ENCODE measurements around the gene ADM2.

ADM2 gene

GRCh38 chr22:50513175-50513574, 31.8 kb downstream of the ADM2 start (continued):
- no peak for TF ChIP-seq CSRNP3 (CRISPR knock-in tag; IDR thresholded peaks at IDR 0.05)
- TF ChIP-seq RARB (CRISPR knock-in tag; IDR thresholded peaks at IDR 0.05): no peak
- TF ChIP-seq TOX (CRISPR knock-in tag; IDR thresholded peaks at IDR 0.05; ENCODE audit: borderline replicate concordance): no peak
- no peak for TF ChIP-seq BACH2 (CRISPR knock-in tag; IDR thresholded peaks at IDR 0.05; ENCODE audit: borderline replicate concordance)

GRCh38 chr22:50516068-50516467, 34.7 kb downstream of the ADM2 start:
- TF ChIP-seq ZNF70 (CRISPR knock-in tag; IDR thresholded peaks at IDR 0.05): no peak
- TF ChIP-seq, protein P1, sequence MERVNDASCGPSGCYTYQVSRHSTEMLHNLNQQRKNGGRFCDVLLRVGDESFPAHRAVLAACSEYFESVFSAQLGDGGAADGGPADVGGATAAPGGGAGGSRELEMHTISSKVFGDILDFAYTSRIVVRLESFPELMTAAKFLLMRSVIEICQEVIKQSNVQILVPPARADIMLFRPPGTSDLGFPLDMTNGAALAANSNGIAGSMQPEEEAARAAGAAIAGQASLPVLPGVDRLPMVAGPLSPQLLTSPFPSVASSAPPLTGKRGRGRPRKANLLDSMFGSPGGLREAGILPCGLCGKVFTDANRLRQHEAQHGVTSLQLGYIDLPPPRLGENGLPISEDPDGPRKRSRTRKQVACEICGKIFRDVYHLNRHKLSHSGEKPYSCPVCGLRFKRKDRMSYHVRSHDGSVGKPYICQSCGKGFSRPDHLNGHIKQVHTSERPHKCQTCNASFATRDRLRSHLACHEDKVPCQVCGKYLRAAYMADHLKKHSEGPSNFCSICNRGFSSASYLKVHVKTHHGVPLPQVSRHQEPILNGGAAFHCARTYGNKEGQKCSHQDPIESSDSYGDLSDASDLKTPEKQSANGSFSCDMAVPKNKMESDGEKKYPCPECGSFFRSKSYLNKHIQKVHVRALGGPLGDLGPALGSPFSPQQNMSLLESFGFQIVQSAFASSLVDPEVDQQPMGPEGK (CRISPR knock-in tag; IDR thresholded peaks at IDR 0.05; ENCODE audit: borderline replicate concordance): no peak
- no peak for TF ChIP-seq ESRRG (CRISPR knock-in tag; IDR thresholded peaks at IDR 0.05)
- TF ChIP-seq TOX (CRISPR knock-in tag; IDR thresholded peaks at IDR 0.05; ENCODE audit: borderline replicate concordance): no peak
- TF ChIP-seq ZC3H10 (CRISPR knock-in tag; IDR thresholded peaks at IDR 0.05): no peak
- TF ChIP-seq SNAI2 (CRISPR knock-in tag; IDR thresholded peaks at IDR 0.05): no peak
- no peak for TF ChIP-seq ZFP30 (CRISPR knock-in tag; IDR thresholded peaks at IDR 0.05)
- no peak for TF ChIP-seq CREB5 (CRISPR knock-in tag; IDR thresholded peaks at IDR 0.05; ENCODE audit: low read depth)
- TF ChIP-seq GLIS3 (CRISPR knock-in tag; IDR thresholded peaks at IDR 0.05): no peak
- TF ChIP-seq BACH2 (CRISPR knock-in tag; IDR thresholded peaks at IDR 0.05; ENCODE audit: borderline replicate concordance): no peak
- TF ChIP-seq, protein P2, sequence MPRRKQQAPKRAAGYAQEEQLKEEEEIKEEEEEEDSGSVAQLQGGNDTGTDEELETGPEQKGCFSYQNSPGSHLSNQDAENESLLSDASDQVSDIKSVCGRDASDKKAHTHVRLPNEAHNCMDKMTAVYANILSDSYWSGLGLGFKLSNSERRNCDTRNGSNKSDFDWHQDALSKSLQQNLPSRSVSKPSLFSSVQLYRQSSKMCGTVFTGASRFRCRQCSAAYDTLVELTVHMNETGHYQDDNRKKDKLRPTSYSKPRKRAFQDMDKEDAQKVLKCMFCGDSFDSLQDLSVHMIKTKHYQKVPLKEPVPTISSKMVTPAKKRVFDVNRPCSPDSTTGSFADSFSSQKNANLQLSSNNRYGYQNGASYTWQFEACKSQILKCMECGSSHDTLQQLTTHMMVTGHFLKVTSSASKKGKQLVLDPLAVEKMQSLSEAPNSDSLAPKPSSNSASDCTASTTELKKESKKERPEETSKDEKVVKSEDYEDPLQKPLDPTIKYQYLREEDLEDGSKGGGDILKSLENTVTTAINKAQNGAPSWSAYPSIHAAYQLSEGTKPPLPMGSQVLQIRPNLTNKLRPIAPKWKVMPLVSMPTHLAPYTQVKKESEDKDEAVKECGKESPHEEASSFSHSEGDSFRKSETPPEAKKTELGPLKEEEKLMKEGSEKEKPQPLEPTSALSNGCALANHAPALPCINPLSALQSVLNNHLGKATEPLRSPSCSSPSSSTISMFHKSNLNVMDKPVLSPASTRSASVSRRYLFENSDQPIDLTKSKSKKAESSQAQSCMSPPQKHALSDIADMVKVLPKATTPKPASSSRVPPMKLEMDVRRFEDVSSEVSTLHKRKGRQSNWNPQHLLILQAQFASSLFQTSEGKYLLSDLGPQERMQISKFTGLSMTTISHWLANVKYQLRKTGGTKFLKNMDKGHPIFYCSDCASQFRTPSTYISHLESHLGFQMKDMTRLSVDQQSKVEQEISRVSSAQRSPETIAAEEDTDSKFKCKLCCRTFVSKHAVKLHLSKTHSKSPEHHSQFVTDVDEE (CRISPR knock-in tag; IDR thresholded peaks at IDR 0.05): no peak
- TF ChIP-seq CSRNP3 (CRISPR knock-in tag; IDR thresholded peaks at IDR 0.05): no peak
- TF ChIP-seq TCF4 (CRISPR knock-in tag; IDR thresholded peaks at IDR 0.05; ENCODE audit: borderline replicate concordance): no peak
- TF ChIP-seq, protein P3, sequence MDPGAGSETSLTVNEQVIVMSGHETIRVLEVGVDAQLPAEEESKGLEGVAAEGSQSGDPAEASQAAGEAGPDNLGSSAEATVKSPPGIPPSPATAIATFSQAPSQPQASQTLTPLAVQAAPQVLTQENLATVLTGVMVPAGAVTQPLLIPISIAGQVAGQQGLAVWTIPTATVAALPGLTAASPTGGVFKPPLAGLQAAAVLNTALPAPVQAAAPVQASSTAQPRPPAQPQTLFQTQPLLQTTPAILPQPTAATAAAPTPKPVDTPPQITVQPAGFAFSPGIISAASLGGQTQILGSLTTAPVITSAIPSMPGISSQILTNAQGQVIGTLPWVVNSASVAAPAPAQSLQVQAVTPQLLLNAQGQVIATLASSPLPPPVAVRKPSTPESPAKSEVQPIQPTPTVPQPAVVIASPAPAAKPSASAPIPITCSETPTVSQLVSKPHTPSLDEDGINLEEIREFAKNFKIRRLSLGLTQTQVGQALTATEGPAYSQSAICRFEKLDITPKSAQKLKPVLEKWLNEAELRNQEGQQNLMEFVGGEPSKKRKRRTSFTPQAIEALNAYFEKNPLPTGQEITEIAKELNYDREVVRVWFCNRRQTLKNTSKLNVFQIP (CRISPR knock-in tag; IDR thresholded peaks at IDR 0.05; ENCODE audit: borderline replicate concordance, low read depth): no peak
- TF ChIP-seq CSDC2 (CRISPR knock-in tag; IDR thresholded peaks at IDR 0.05): no peak
- TF ChIP-seq ZFP3 (CRISPR knock-in tag; IDR thresholded peaks at IDR 0.05): no peak
- no peak for TF ChIP-seq ARNTL (CRISPR knock-in tag; IDR thresholded peaks at IDR 0.05; ENCODE audit: borderline replicate concordance, low read depth)
- TF ChIP-seq PPARA (CRISPR knock-in tag; IDR thresholded peaks at IDR 0.05; ENCODE audit: borderline replicate concordance): no peak
- ATAC-seq: no peak

DNA sequence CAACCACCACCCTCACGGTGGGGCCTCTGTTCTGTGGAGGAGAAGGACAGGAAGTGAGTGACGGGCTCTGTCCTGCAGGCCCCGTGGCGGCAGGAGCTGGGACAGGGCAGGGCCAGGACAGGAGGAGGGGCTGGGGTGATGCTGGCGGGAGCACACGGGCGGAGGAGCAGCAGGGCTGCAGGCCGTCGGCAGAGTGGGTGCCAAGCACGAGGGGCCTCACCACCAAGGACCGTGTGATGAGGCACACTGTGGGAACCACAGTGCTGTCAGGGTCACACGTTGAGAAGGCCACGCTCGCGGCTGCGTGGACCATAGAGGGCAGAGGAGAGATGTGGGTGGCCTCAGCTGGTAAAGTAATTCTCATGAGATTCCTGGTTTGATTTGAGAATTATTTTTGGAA, 35.5 kb downstream of the ADM2 start:
- no peak for ATAC-seq
- TF ChIP-seq ZNF565 (CRISPR knock-in tag; conservative IDR thresholded peaks at IDR 0.05; ENCODE audit: low read depth) (no peak), GLIS3 (CRISPR knock-in tag; IDR thresholded peaks at IDR 0.05) (no peak)

Data from SK-N-SH treated with all-trans-retinoic acid at 6 μM for 48 hours (cell line).